HG03103 (cell line): Measurements from ENCODE around the gene ZNF593OS.

Source experiments
- ATAC-seq: cut with Tn5 transposase; IDR thresholded peaks from one replicate; pipeline ENCODE4 v1.9.1; 2021; ENCODE audit warnings: low read depth; ENCODE audit not compliant: unreplicated experiment

ZNF593OS gene

DNA sequence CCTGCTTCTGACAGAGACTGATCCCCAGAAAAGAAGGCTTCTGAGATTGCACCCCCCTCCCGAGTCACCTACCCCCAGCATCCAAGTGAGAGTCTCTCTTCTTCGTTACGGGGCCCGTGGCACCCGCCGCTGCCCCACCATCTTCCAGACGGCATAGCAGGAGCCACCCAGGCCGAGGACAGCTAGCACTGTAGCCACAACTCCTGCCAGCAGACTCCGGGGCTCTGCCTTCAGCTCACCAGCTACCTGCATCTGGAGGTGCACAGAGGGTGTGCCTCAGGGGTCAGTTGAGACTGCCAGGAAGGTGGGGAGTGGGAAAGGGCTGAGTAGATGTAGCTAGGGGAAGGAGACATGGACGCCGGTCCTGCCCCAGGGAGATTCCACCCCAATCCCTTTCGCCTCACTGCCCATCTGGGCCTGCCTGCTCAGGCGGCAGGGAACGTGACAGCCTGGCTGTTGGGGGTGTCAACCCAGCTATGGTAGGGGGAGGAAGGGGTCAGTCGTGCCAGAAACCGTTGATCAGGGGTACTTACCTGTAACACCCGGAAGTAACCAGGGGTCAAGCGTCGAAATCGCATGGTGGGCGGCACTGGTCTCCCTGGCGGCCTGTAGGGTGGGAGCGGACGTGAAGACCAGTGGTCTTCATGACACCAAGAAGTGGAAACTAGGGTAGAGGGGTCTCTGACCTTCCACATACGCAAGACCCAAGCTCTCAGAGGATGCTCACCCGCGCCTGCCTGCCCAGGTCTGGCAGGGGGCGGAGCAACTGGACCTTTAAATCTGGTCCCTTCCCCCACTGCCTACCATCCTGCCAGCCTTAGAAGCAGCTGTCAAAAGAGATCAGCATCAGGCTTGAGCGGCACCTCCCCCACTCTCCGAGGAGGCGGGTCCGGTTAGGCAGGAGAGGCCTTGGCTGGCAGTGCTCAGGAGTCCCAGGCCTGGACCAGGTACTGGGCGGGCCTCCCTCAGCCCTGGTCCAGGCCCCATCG lies at the start of gene ZNF593OS:
Gene ZNF593OS, minus strand, starts transcription at position 749 of the 989 bp plus-strand sequence. Its CDS starts 171 bp downstream, at position 578.
- no peak for ATAC-seq

GRCh38 chr1:26221094-26221493 lies 49.5 kb upstream of the ZNF593OS start:
- ATAC-seq: no peak

DNA sequence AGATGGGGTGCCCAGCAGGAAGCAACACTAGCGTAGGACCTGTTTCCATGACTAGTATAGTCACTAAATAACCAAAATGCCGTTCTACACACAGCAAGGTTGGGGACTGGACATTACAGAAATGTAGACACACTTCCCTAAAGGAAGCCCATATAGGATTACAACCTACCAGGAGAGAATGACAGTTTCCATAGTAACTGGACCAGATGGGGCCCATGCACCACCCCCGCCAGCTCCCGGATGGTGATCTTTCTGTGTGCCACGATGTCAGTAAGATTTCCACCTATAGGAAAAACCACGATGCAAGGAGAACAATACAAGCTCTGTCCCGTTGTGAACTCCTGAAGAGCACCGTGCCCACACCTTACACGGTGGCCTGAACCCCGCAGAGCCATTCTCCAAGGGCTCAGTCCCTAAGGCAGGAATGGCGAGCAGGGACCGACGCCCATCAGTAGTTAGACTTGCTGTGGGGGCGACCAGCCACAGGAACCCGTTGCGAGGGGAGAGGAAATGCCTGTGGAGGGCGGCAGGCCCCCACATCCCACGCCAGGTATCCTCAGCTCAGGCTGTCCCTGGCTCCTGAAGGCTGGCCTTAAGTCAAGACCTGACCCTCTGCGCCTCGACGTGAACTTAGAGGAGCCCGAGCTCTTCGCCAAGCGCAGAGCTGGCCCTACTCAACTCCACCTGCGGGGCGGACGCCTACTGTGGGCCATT lies 48.7 kb upstream of the ZNF593OS start:
- no peak for ATAC-seq

GRCh38 chr1:26218906-26219494 lies 47.4 kb upstream of the ZNF593OS start:
- no peak for ATAC-seq

- no peak for ATAC-seq
Observed at GRCh38 chr1:26215246-26215645, 43.6 kb upstream of the ZNF593OS start.

DNA sequence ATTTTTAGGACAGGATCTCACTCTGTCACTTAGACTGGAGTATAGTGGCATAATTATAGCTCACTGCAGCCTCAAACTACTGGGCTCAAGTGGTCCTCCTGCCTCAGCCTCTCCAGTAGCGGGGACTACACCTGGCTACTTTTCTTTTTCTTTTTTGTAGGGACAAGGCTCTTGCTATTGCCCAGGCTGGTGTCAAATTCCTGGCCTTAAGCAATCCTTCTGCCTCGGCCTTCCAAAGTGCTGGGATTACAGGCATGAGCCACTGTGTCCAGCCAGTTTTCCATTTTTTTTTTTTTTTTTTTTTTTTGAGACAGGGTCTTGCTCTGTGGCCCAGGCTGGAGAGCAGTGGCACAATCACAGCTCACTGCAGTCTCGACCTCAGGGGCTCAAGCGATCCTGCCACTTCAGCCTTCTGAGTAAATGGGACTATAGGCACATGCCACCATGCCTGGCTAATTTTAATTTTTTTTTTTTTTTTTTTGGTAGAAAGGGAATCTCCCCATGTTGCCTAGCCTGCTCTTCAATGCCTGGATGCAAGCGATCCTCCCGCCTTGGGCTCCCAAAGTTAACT lies 41.8 kb upstream of the ZNF593OS start:
- ATAC-seq: no peak

- no peak for ATAC-seq
Observed at GRCh38 chr1:26212726-26213125, 41.1 kb upstream of the ZNF593OS start.

GRCh38 chr1:26210147-26210870 lies 38.7 kb upstream of the ZNF593OS start:
- ATAC-seq: no peak

GRCh38 chr1:26203642-26204318 lies 32.1 kb upstream of the ZNF593OS start:
- no peak for ATAC-seq

GRCh38 chr1:26200413-26200812 lies 28.8 kb upstream of the ZNF593OS start:
- no peak for ATAC-seq

GRCh38 chr1:26197813-26198212 lies 26.2 kb upstream of the ZNF593OS start:
- no peak for ATAC-seq

- ATAC-seq: no peak
Observed at GRCh38 chr1:26197301-26197700, 25.7 kb upstream of the ZNF593OS start.

GRCh38 chr1:26195805-26196204 lies 24.2 kb upstream of the ZNF593OS start:
- ATAC-seq: no peak

DNA sequence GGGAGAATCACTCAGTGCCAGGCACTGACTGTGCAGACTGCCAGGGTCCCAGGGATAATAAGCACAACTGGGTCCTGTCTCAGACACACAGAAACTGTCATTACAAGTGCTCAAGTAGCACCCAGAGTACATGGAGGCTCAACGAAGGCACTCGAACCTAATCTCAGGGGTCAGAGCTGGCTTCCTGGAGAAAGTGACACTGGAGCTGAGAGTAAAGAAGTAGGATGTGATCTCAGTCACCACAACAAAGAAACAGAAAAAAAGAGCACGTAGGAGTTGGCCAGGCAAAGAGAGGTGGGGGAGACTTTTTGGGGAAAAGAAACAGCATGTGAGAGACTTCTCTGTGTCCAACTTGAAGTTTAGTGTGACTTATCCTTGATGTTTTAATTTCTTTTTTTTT lies 20.1 kb upstream of the ZNF593OS start:
- ATAC-seq: no peak

DNA sequence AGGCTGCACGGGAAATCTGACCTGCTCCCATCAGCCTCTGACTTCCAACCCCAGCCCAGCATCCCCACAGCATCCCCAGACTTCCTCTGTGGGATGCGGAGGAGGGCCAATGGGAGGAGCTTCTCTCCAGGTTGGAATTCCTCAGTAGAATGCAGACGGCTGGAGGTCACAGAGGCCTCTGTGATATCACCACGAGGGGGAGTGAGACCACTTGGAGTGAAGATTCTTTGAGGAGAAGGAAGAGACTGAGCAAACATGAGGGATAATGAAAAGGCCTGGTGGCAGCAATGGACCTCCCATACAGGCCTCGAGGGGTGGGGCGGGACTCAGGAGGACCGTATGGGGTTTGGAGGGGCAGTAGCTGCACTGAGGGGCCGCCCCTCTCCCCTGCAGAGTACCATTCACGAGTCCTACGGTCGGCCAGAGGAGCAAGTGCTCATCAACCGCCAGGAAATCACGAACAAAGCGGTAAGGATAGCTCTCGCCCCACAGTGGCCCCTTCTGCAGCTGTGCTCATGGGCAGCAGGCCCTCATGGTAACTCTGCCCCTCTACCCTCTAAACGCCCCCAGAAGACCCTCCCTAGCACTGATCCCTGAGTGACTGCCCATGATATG lies 18.8 kb upstream of the ZNF593OS start, which contains the start of gene CATSPER4:
Gene CATSPER4, plus strand, starts transcription at position 230 of the 615 bp plus-strand sequence. Its CDS starts 26 bp downstream, at position 256.
- no peak for ATAC-seq

GRCh38 chr1:26189751-26190275 lies 18.2 kb upstream of the ZNF593OS start:
- no peak for ATAC-seq

- ATAC-seq: no peak
Observed at GRCh38 chr1:26189331-26189730, 17.7 kb upstream of the ZNF593OS start.

DNA sequence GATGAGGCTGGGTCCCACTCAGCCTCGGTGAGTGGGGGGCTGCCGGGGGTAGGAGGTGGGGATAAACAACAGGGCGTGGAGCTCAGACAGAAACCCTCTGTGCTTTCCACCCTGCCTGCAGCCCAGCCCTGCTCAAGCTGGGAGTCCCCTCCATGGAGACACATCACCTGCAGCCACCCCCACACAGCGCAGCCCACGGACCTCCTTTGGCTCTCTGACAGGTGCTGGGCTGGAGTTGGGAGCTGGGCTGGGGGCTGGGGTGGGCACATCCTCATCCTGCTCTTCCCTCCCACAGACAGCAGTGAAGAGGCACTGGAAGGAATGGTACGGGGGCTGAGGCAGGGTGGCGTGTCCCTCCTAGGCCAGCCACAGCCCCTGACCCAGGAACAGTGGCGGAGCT lies 16.8 kb upstream of the ZNF593OS start:
- no peak for ATAC-seq

DNA sequence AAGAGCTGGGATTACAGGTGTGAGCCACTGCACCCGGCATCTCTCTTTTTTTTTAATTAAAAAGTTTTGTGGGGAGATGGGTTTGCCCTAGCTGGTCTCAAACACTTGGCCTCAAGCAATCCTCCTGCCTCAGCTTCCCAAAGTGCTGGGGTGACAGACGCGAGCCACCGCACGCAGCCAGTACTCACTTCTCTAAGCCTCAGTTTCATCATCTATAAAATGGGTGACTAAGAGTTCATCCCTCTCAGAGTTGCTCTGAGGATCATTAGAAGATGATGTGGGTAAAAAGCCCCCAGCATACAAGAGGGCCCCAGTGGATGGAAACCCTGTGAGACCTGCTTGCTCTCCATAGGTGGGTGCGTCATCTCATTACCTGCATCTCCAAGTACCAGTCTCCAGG lies 16.2 kb upstream of the ZNF593OS start:
- no peak for ATAC-seq
